H9 (cell line): ENCODE results near the gene TRPM1. TPM values are rescaled to one million over a fixed set of nuclear protein-coding genes. Genes with fewer than 3 reads are reported as not detected.

Experiments
- DNase-seq: peaks from one replicate; pipeline ENCODE4 v3.0.0-alpha.2; 2017
- H2AFZ ChIP-seq: one replicate; pipeline ENCODE4 v1.6.1; 2013; ENCODE audit warnings: mild to moderate bottlenecking, low read length, control low read depth, moderate library complexity
- H2AK5ac ChIP-seq: 2 replicates; pipeline ENCODE4 v1.6.1; 2013; ENCODE audit warnings: low read length, control low read depth, mixed read lengths; ENCODE audit not compliant: insufficient read length
- H2BK120ac ChIP-seq: one replicate; pipeline ENCODE4 v1.6.1; 2013; ENCODE audit warnings: low read depth, mild to moderate bottlenecking, low read length, control low read depth, inconsistent platforms; ENCODE audit not compliant: poor library complexity, severe bottlenecking
- H2BK12ac ChIP-seq: 2 replicates; pipeline ENCODE4 v1.6.1; 2013; ENCODE audit warnings: low read length, control low read depth, mixed read lengths, low read depth; ENCODE audit not compliant: insufficient read length
- H2BK15ac ChIP-seq: 2 replicates; pipeline ENCODE4 v1.6.1; 2013; ENCODE audit warnings: low read depth, low read length, control low read depth
- H2BK20ac ChIP-seq: one replicate; pipeline ENCODE4 v1.6.1; 2013; ENCODE audit warnings: low read depth, mild to moderate bottlenecking, low read length, control low read depth, inconsistent platforms; ENCODE audit not compliant: poor library complexity, severe bottlenecking
- H2BK5ac ChIP-seq: 2 replicates; pipeline ENCODE4 v1.6.1; 2013; ENCODE audit warnings: low read length, control low read depth, mixed read lengths; ENCODE audit not compliant: insufficient read length
- H3K14ac ChIP-seq: 2 replicates; pipeline ENCODE4 v1.6.1; 2013; ENCODE audit warnings: low read length, control low read depth; ENCODE audit not compliant: insufficient read depth
- H3K18ac ChIP-seq: 2 replicates; pipeline ENCODE4 v1.6.1; 2013; ENCODE audit warnings: low read depth, mild to moderate bottlenecking, mixed read lengths, low read length, control low read depth; ENCODE audit not compliant: insufficient read length
- H3K23ac ChIP-seq: 2 replicates; pipeline ENCODE4 v1.6.1; 2013; ENCODE audit warnings: low read length, control low read depth, mixed read lengths, low read depth; ENCODE audit not compliant: insufficient read length
- H3K23me2 ChIP-seq: 2 replicates; pipeline ENCODE4 v1.6.1; 2013; ENCODE audit warnings: low read depth, mild to moderate bottlenecking, mixed read lengths, low read length, control low read depth; ENCODE audit not compliant: insufficient read length, poor library complexity, severe bottlenecking
- H3K27ac ChIP-seq: 2 replicates; pipeline ENCODE4 v1.5.1; 2013; ENCODE audit warnings: low read length, control low read depth, mixed read lengths, low read depth; ENCODE audit not compliant: insufficient read length
- H3K27me3 ChIP-seq: 2 replicates; pipeline ENCODE4 v1.6.1; 2013; ENCODE audit warnings: low read length, control low read depth, inconsistent platforms; ENCODE audit not compliant: insufficient read depth
- H3K4ac ChIP-seq: 2 replicates; pipeline ENCODE4 v1.6.1; 2013; ENCODE audit warnings: low read depth, mild to moderate bottlenecking, control low read depth, inconsistent platforms, low read length, moderate library complexity
- H3K4me1 ChIP-seq: 2 replicates; pipeline ENCODE4 v1.6.1; 2013; ENCODE audit warnings: low read length, control low read depth, inconsistent platforms; ENCODE audit not compliant: insufficient read depth
- H3K4me2 ChIP-seq: 2 replicates; pipeline ENCODE4 v1.6.1; 2013; ENCODE audit warnings: low read length, control low read depth, mixed read lengths; ENCODE audit not compliant: insufficient read length, insufficient read depth
- H3K56ac ChIP-seq: 2 replicates; pipeline ENCODE4 v1.6.1; 2013; ENCODE audit warnings: low read depth, mild to moderate bottlenecking, mixed read lengths, low read length, control low read depth; ENCODE audit not compliant: insufficient read length
- H3K79me1 ChIP-seq: 2 replicates; pipeline ENCODE4 v1.6.1; 2013; ENCODE audit warnings: low read depth, mild to moderate bottlenecking, moderate library complexity, low read length, control low read depth, inconsistent platforms; ENCODE audit not compliant: insufficient read depth, poor library complexity, severe bottlenecking
- H3K79me2 ChIP-seq: 2 replicates; pipeline ENCODE4 v1.6.1; 2013; ENCODE audit warnings: low read length, control low read depth, inconsistent platforms; ENCODE audit not compliant: insufficient read depth
- H3K9ac ChIP-seq: 2 replicates; pipeline ENCODE4 v1.6.1; 2013; ENCODE audit warnings: low read length, control low read depth, mixed read lengths; ENCODE audit not compliant: insufficient read length; ENCODE audit errors: extremely low read depth
- H3K9me3 ChIP-seq: one replicate; pipeline ENCODE4 v1.6.1; 2013; ENCODE audit warnings: low read depth, low read length, inconsistent platforms; ENCODE audit not compliant: control insufficient read depth
- H3T11ph ChIP-seq: one replicate; pipeline ENCODE4 v1.6.1; 2013; ENCODE audit warnings: mild to moderate bottlenecking, low read length, control low read depth, inconsistent platforms
- H4K20me1 ChIP-seq: one replicate; pipeline ENCODE4 v1.6.1; 2013; ENCODE audit not compliant: control insufficient read depth, insufficient read length, insufficient read depth
- H4K5ac ChIP-seq: 2 replicates; pipeline ENCODE4 v1.6.1; 2013; ENCODE audit warnings: low read depth, mild to moderate bottlenecking, mixed read lengths, low read length, control low read depth; ENCODE audit not compliant: insufficient read length
- H4K8ac ChIP-seq: replicated peaks from 2 replicates; pipeline ENCODE4 v1.6.1; 2013; ENCODE audit warnings: low read length, control low read depth, mixed read lengths, low read depth; ENCODE audit not compliant: insufficient read length
- H4K91ac ChIP-seq: 2 replicates; pipeline ENCODE4 v1.6.1; 2013; ENCODE audit warnings: low read depth, mild to moderate bottlenecking, moderate library complexity, mixed read lengths, low read length, control low read depth; ENCODE audit not compliant: insufficient read length
- H3K27ac Mint-ChIP-seq, 3 experiments: 2 replicates in 2 of 3; 3 replicates in 1 of 3; pipeline ENCODE4 v1.8.0; 2020 to 2021; ENCODE audit warnings: mixed read lengths in 3 of 3, mild to moderate bottlenecking in 1 of 3, moderate library complexity in 1 of 3
- H3K27me3 Mint-ChIP-seq: 2 replicates; pipeline ENCODE4 v1.8.0; 2021; ENCODE audit warnings: low read depth, mild to moderate bottlenecking, moderate library complexity, mixed read lengths
- H3K36me3 Mint-ChIP-seq, 3 experiments: 2 replicates in 2 of 3; 3 replicates in 1 of 3; pipeline ENCODE4 v1.8.0; 2020 to 2021; ENCODE audit warnings: low read depth in 3 of 3, mixed read lengths in 3 of 3; ENCODE audit not compliant: insufficient read depth in 1 of 3
- H3K4me1 Mint-ChIP-seq, 2 experiments: 2 replicates each; pipeline ENCODE4 v1.8.0; 2020; ENCODE audit warnings: mixed read lengths in 2 of 2
- H3K4me3 Mint-ChIP-seq, 2 experiments: 2 replicates in 1 of 2; 3 replicates in 1 of 2; pipeline ENCODE4 v1.8.0; 2020 to 2021; ENCODE audit warnings: mild to moderate bottlenecking in 2 of 2, mixed read lengths in 2 of 2, moderate library complexity in 1 of 2
- H3K9me3 Mint-ChIP-seq, 2 experiments: 2 replicates in 1 of 2; 3 replicates in 1 of 2; pipeline ENCODE4 v1.8.0; 2020; ENCODE audit warnings: mild to moderate bottlenecking in 2 of 2, mixed read lengths in 2 of 2, moderate library complexity in 1 of 2
- WGBS: extraction: QIAGEN DNeasy Blood & Tissue Kit; methylation state at CpG from one replicate; pipeline ENCODE4 v1.1.7; 2013; ENCODE audit warnings: missing lambda C conversion rate, low lambda C conversion rate, mixed read lengths; ENCODE audit not compliant: insufficient read length; ENCODE audit errors: extremely low coverage; 5-methylcytosine and 5-hydroxymethylcytosine counted together
- total RNA-seq: library from RNA; stranded (reverse); gene quantifications from 2 replicates; pipeline ENCODE4 v1.2.1, GENCODE V29; 2021
- TF ChIP-seq, protein P1 (sequence below): fragments of 200-600 bp; sonication (generic); conservative IDR thresholded peaks from 3 replicates; pipeline ENCODE4 v1.8.0; 2021; ENCODE audit warnings: antibody characterized with exemption, mild to moderate bottlenecking

TRPM1 gene
- total RNA-seq, 1 experiment from 2014 or later = not detected

DNA sequence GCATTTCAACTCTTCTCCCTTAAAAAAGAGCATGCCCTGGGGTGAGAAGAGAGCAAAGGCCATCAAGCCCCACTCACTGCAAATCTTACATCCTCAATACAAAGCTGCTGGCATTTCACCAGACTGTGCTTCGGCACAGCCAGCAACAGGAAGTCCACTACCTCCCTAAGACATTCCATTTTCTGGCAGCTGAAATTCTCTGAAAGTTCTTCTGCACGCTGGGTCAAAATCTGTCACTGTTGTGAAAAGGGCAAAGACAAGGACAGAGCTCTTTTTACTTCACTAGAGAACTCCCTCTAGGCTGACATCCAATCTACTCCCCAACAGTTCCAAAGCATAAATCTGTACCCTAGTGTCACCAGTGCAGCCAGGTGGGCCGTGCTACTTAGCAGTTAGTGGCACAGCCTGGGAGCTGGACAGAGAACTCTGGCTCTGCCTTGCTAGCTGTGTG is 116.4 kb downstream of the TRPM1 start:
- Histone ChIP-seq H3K27me3 (no peaks in the 10 kb centered on the region), H3K79me2 (peaks cover 3% of the 10 kb centered on the region; the same call in 1 of the 2 replicates), H2BK120ac (no peak overlapping the region), H3K4me2 (no peak overlapping the region), H3K4ac (no peak overlapping the region), H3K56ac (no peak overlapping the region), H3K23ac (no peak overlapping the region), H4K20me1 (no peaks in the 10 kb centered on the region), H2BK12ac (no peak overlapping the region), H3K18ac (no peak overlapping the region), H3K9me3 (no peaks in the 10 kb centered on the region), H3K14ac (no peak overlapping the region), H2AFZ (no peak overlapping the region), H2AK5ac (no peak overlapping the region), H3K4me1 (no peaks in the 10 kb centered on the region), H4K5ac (no peak overlapping the region), H3K27ac (no peak overlapping the region), H2BK5ac (no peak overlapping the region), H3T11ph (no peak overlapping the region), H4K91ac (no peak overlapping the region), H2BK15ac (no peak overlapping the region), H3K79me1 (no peaks in the 10 kb centered on the region), H4K8ac (no peak overlapping the region), H3K23me2 (no peaks in the 10 kb centered on the region), H2BK20ac (no peak overlapping the region), H3K9ac (no peak overlapping the region)
- WGBS = no CpG with 5 or more reads among the region's 3 CpGs
- no peaks in the 10 kb centered on the region for H3K9me3 Mint-ChIP-seq
- no peak for DNase-seq
- H3K27me3 Mint-ChIP-seq = no peaks in the 10 kb centered on the region
- peak overlapping the region in 1 of 3 experiments; percentile 9; a peak in 2 of 7 replicates for H3K27ac Mint-ChIP-seq
- H3K4me3 Mint-ChIP-seq = no peak overlapping the region
- H3K36me3 Mint-ChIP-seq = peaks cover 0 to 17% (median 8%) of the 10 kb centered on the region in 3 experiments; a peak in 3 of 7 replicates
- TF ChIP-seq, protein P1, sequence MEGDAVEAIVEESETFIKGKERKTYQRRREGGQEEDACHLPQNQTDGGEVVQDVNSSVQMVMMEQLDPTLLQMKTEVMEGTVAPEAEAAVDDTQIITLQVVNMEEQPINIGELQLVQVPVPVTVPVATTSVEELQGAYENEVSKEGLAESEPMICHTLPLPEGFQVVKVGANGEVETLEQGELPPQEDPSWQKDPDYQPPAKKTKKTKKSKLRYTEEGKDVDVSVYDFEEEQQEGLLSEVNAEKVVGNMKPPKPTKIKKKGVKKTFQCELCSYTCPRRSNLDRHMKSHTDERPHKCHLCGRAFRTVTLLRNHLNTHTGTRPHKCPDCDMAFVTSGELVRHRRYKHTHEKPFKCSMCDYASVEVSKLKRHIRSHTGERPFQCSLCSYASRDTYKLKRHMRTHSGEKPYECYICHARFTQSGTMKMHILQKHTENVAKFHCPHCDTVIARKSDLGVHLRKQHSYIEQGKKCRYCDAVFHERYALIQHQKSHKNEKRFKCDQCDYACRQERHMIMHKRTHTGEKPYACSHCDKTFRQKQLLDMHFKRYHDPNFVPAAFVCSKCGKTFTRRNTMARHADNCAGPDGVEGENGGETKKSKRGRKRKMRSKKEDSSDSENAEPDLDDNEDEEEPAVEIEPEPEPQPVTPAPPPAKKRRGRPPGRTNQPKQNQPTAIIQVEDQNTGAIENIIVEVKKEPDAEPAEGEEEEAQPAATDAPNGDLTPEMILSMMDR = no peak
- peaks cover 4 to 12% of the 10 kb centered on the region in 2 experiments for H3K4me1 Mint-ChIP-seq
